ENCODE results near the gene PARD3B. TPM values are rescaled to one million over a fixed set of nuclear protein-coding genes. Genes with fewer than 3 reads are reported as not detected.

Gene PARD3B
- total and polyA plus RNA-seq, 3 donors from 2014 or later = 14.6 to 36.8 (median 29.6) TPM

DNA sequence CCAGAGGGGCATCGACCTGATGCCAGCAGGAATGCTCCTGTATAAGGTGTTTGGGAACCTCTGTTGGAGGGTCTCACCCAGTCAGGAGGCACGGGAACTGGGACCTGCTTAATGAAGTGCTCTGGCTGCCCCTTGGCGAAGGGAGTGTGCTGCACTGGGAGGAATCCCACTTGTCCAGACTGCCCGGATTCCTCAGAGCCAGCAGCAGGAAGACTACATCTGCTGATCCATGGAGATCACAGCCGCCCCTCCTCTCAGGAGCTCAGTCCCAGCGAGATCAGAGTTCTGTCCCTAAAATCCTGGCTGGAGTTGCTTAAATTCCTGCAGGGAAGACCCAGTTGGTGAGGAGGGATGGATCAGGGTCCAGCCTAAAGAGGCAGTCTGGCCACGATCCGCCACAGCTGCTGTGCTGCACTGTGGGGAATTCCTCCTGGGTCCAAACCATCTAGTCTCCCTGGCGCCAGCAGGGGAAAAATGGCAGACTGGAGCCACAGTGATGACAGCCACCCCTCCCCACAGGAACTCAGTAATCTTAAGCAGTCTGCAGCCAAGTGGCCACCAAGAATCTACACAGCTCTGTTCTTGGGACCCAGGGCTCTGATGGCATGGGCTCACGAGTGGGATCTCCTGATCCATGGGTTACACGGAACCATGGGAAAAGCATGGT is 1060.5 kb downstream of the PARD3B start:
- Histone ChIP-seq H3K4me1 (no peaks in the 10 kb centered on the region), H3K9me3 (no peaks in the 10 kb centered on the region), H3K4me3 (no peak overlapping the region), H3K27me3 (no peaks in the 10 kb centered on the region), H3K36me3 (ENCODE audit: low read depth, missing control alignments) (no peaks in the 10 kb centered on the region), H3K27ac (no peak overlapping the region)
- 91 to 92% methylated on average over 8 to 11 of the region's 11 CpGs for WGBS, 2 donors
- TF ChIP-seq, protein P1, sequence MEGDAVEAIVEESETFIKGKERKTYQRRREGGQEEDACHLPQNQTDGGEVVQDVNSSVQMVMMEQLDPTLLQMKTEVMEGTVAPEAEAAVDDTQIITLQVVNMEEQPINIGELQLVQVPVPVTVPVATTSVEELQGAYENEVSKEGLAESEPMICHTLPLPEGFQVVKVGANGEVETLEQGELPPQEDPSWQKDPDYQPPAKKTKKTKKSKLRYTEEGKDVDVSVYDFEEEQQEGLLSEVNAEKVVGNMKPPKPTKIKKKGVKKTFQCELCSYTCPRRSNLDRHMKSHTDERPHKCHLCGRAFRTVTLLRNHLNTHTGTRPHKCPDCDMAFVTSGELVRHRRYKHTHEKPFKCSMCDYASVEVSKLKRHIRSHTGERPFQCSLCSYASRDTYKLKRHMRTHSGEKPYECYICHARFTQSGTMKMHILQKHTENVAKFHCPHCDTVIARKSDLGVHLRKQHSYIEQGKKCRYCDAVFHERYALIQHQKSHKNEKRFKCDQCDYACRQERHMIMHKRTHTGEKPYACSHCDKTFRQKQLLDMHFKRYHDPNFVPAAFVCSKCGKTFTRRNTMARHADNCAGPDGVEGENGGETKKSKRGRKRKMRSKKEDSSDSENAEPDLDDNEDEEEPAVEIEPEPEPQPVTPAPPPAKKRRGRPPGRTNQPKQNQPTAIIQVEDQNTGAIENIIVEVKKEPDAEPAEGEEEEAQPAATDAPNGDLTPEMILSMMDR (IDR thresholded peaks at IDR 0.05) = no peak
- TF ChIP-seq POLR2A (IDR thresholded peaks at IDR 0.05) = no peak
- DNase-seq = no peak
- intact Hi-C loops (cut with DNase I; ENCODE audit: low total_unique reads) = no loop called here

DNA sequence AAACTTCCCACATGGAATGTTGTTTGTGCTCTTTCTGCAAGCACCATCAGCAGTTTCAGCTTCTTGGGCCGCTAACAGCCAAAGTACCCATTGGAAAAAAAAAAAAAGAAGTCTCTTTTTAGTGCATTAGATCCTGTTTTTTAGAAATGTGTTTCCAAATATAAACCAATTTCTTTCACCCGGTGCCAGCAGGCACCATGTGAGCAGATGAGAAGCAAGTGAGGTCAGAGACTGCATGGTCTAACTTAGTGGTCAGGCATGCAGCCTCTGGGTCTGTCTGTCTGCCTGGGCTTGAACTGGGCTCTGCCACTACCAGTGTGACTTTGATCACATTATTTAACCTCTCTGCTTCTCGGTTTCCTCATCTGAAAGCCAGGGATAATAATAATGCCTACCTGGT is 1061.9 kb downstream of the PARD3B start:
- WGBS, 2 donors = 66 to 71% methylated on average over 3 of the region's 3 CpGs
- H3K27ac ChIP-seq = no peak overlapping the region
- no peaks in the 10 kb centered on the region for H3K27me3 ChIP-seq
- intact Hi-C loops (cut with DNase I; ENCODE audit: low total_unique reads) = no loop called here
- no peak for TF ChIP-seq POLR2A (IDR thresholded peaks at IDR 0.05)
- TF ChIP-seq, protein P1 (IDR thresholded peaks at IDR 0.05) = no peak
- no peaks in the 10 kb centered on the region for H3K36me3 ChIP-seq (ENCODE audit: low read depth, missing control alignments)
- H3K9me3 ChIP-seq = no peaks in the 10 kb centered on the region
- DNase-seq = no peak
- H3K4me3 ChIP-seq = no peak overlapping the region
- H3K4me1 ChIP-seq = no peaks in the 10 kb centered on the region

DNA sequence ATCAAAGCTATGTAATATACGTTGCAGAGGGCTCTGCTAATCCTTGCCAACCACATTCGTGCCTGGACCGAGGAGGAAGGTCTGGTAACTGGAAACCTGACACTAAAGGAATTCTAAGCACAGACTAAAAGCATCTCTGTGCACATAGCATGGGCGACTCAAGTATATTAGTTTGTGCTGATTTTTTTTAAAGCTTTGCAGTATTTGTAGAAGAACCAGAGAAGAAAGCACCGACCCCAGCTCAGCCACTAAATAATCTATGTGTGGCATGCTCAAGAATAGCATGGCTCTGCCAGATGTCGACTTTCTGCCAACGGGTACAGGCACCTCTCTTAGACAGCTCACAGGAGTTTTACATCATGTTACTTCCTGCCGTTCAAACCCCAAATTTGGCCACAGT is 1063.8 kb downstream of the PARD3B start:
- H3K36me3 ChIP-seq (ENCODE audit: low read depth, missing control alignments) = no peaks in the 10 kb centered on the region
- H3K9me3 ChIP-seq = no peaks in the 10 kb centered on the region
- intact Hi-C loops (cut with DNase I; ENCODE audit: low total_unique reads) = no loop called here

DNA sequence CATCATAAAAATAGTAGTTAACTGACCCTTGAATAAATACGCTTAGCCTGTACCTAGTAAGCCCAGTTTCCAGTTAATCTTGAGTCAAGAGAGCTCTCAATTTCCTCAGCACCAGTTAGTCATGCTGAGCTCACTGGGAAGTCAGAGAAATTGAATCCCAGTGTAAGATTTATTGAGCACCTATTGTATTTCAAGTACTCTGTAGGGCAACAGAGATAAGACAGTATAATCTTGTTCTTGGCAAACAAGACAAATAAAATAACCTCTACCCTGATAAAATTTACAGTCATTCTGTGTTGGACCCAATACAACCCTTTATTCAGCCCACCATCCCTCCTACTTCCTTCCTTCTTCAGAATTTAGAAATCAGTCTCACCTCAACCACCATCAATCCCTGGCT is 1065.2 kb downstream of the PARD3B start:
- Histone ChIP-seq H3K4me3 (no peak overlapping the region), H3K36me3 (ENCODE audit: low read depth, missing control alignments) (no peaks in the 10 kb centered on the region), H3K27ac (no peak overlapping the region), H3K9me3 (no peaks in the 10 kb centered on the region), H3K27me3 (no peaks in the 10 kb centered on the region), H3K4me1 (no peaks in the 10 kb centered on the region)
- WGBS, 2 donors = 97 to 100% methylated on average over 1 of the region's 1 CpG
- intact Hi-C loops (cut with DNase I; ENCODE audit: low total_unique reads) = no loop called here
- TF ChIP-seq, protein P1 (IDR thresholded peaks at IDR 0.05) = no peak
- TF ChIP-seq POLR2A (IDR thresholded peaks at IDR 0.05) = no peak
- no peak for DNase-seq

More for the DNA sequence above, 1063.8 kb downstream of the PARD3B start:
- Histone ChIP-seq H3K27me3 (no peaks in the 10 kb centered on the region), H3K27ac (no peak overlapping the region), H3K4me3 (no peak overlapping the region), H3K4me1 (no peaks in the 10 kb centered on the region)
- no peak for TF ChIP-seq POLR2A (IDR thresholded peaks at IDR 0.05)
- DNase-seq = no peak
- 76 to 81% methylated on average over 8 of the region's 8 CpGs for WGBS, 2 donors

DNA sequence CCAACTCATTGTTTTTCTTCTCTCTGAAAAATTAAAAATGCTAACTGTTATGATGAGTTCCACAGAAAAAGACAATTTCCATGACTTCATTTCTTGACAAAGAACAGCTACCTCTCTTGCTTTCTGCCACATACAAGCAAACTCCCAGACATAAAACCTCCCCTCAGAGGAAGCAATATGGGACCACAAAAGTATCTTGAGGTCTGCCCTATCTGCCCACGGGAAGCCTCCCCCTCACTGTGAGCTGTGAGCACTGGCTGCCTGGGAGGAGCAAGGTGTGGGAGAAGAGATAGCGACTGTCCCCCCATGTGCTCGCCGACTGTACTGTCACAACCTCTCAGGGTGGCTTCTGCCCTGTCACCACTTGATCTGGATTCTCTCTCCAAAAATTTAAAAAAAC is 1067.4 kb downstream of the PARD3B start:
- no peaks in the 10 kb centered on the region for H3K27me3 ChIP-seq
- no peak for TF ChIP-seq POLR2A (IDR thresholded peaks at IDR 0.05)
- TF ChIP-seq, protein P1 (IDR thresholded peaks at IDR 0.05) = no peak
- no peaks in the 10 kb centered on the region for H3K4me1 ChIP-seq
- no peaks in the 10 kb centered on the region for H3K36me3 ChIP-seq (ENCODE audit: low read depth, missing control alignments)
- no peak for DNase-seq
- H3K27ac ChIP-seq = no peak overlapping the region
- whole genome bisulfite sequencing, 2 donors = 49 to 55% methylated on average over 4 of the region's 4 CpGs
- H3K9me3 ChIP-seq = no peaks in the 10 kb centered on the region
- no peak overlapping the region for H3K4me3 ChIP-seq
- intact Hi-C loops (cut with DNase I; ENCODE audit: low total_unique reads) = no loop called here
